ENCODE data around the gene PBOV1.

Gene PBOV1

DNA sequence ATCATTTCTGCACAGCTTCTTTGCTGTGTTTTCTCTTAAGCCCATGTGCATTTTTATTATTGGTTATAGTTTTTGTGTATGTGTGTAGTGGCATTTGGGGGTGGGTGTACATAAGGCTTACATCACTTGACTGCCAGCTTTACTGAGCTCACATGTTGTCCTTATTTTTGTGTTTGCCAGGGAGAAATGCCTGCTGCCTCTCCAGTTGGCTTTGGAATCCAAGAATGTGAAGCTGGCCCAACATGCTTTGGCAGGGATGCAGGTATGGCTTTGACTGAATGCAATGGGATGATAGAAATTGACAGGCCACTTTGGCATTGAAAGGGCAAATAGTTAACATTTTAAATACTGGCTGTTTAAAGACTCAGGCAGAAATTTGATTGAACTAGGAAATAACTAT lies 11.4 kb downstream of the PBOV1 start:
- Histone ChIP-seq H3K4me1 (ENCODE audit: low read depth, poor library complexity, severe bottlenecking) (no peaks in the 10 kb centered on the region), H4K20me1 (ENCODE audit: insufficient read depth) (no peaks in the 10 kb centered on the region), H3K79me2 (ENCODE audit: insufficient read depth, low read depth) (no peaks in the 10 kb centered on the region), H3K4me2 (no peak overlapping the region), H3K27me3 (ENCODE audit: insufficient read depth, low read depth) (no peaks in the 10 kb centered on the region), H3K36me3 (ENCODE audit: insufficient read depth) (no peaks in the 10 kb centered on the region), H3K4me3 (IDR thresholded peaks at IDR 0.05; ENCODE audit: insufficient read depth, low read depth, low read length) (no peak overlapping the region), H3K9ac (no peak overlapping the region), H2AFZ (ENCODE audit: low read depth) (no peak overlapping the region), H3K27ac (no peak overlapping the region)
- TF ChIP-seq, protein P1, sequence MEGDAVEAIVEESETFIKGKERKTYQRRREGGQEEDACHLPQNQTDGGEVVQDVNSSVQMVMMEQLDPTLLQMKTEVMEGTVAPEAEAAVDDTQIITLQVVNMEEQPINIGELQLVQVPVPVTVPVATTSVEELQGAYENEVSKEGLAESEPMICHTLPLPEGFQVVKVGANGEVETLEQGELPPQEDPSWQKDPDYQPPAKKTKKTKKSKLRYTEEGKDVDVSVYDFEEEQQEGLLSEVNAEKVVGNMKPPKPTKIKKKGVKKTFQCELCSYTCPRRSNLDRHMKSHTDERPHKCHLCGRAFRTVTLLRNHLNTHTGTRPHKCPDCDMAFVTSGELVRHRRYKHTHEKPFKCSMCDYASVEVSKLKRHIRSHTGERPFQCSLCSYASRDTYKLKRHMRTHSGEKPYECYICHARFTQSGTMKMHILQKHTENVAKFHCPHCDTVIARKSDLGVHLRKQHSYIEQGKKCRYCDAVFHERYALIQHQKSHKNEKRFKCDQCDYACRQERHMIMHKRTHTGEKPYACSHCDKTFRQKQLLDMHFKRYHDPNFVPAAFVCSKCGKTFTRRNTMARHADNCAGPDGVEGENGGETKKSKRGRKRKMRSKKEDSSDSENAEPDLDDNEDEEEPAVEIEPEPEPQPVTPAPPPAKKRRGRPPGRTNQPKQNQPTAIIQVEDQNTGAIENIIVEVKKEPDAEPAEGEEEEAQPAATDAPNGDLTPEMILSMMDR (conservative IDR thresholded peaks at IDR 0.05; ENCODE audit: low read depth, low read length), result no peak

DNA sequence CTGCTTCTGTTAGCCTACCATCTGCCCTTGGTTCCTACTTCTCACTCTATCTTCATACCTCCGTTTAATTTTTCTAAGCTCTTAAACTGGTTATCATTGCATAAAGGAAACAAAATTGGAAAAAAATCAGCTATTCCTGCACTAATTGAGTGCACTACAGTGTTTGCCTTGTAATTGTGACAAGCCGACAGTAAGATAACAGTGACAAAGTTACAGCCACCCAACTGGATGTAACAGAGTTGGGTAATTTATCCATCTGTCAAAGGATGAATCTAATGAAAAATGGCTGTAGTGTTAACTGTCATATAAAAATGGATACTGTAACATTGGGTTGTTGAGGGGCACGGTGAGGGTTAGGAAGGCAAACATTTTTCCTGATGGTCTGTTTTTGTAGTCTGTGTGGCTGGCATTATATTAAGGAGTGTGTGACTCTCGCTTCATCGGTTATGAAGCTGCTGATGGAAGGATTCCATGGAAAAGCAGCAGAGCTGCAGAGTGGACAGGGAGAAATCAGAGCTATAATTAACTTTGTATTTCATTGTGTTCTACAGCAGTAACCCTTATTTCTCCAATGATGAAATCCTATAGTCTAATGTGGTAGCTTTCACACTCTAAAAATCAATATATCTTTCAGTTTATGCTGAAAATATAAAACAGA lies 12.7 kb downstream of the PBOV1 start:
- H3K79me2 ChIP-seq (ENCODE audit: insufficient read depth, low read depth), result no peaks in the 10 kb centered on the region
- no peaks in the 10 kb centered on the region for H3K4me1 ChIP-seq (ENCODE audit: low read depth, poor library complexity, severe bottlenecking)
- TF ChIP-seq, protein P1 (conservative IDR thresholded peaks at IDR 0.05; ENCODE audit: low read depth, low read length), result no peak
- H3K36me3 ChIP-seq (ENCODE audit: insufficient read depth), result no peaks in the 10 kb centered on the region
- no peak overlapping the region for H3K4me2 ChIP-seq
- H2AFZ ChIP-seq (ENCODE audit: low read depth), result no peak overlapping the region
- H3K27me3 ChIP-seq (ENCODE audit: insufficient read depth, low read depth), result no peaks in the 10 kb centered on the region
- no peak overlapping the region for H3K9ac ChIP-seq
- no peak overlapping the region for H3K4me3 ChIP-seq (IDR thresholded peaks at IDR 0.05; ENCODE audit: insufficient read depth, low read depth, low read length)
- H4K20me1 ChIP-seq (ENCODE audit: insufficient read depth), result no peaks in the 10 kb centered on the region
- no peak overlapping the region for H3K27ac ChIP-seq

DNA sequence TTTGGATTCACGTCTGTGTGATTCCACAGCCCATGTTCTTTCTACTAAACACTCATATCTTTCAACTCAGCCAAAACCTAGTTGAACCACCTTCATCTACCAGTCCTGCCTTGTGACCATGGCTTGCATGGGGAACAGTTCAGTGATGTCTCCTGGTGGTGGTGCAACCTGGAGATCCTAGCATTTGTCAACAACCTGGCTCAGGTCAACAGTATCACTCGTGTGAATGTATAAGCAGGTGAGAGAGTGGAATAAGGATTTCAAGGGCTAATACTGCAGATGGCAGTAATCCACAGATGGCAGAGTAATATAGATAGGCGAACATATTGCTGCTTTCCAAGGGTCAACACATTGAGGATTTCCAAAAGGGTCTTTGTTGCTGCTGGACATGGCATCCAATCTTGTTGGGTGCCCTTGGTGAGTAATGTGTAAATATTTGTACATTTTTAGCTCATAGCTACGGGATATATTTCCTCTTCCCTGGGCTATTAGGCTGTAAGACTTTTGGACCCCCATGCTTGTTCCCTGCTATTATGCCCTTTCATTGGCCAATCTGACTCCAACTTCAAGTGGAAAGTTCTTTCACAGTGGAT lies 13.4 kb downstream of the PBOV1 start:
- H3K36me3 ChIP-seq (ENCODE audit: insufficient read depth), result no peaks in the 10 kb centered on the region
- TF ChIP-seq, protein P1 (conservative IDR thresholded peaks at IDR 0.05; ENCODE audit: low read depth, low read length), result no peak
- no peak overlapping the region for H3K27ac ChIP-seq
- no peak overlapping the region for H3K4me3 ChIP-seq (IDR thresholded peaks at IDR 0.05; ENCODE audit: insufficient read depth, low read depth, low read length)
- no peak overlapping the region for H2AFZ ChIP-seq (ENCODE audit: low read depth)
- H3K27me3 ChIP-seq (ENCODE audit: insufficient read depth, low read depth), result no peaks in the 10 kb centered on the region
- no peaks in the 10 kb centered on the region for H4K20me1 ChIP-seq (ENCODE audit: insufficient read depth)
- no peak overlapping the region for H3K4me2 ChIP-seq
- H3K4me1 ChIP-seq (ENCODE audit: low read depth, poor library complexity, severe bottlenecking), result no peaks in the 10 kb centered on the region
- no peaks in the 10 kb centered on the region for H3K79me2 ChIP-seq (ENCODE audit: insufficient read depth, low read depth)
- no peak overlapping the region for H3K9ac ChIP-seq

DNA sequence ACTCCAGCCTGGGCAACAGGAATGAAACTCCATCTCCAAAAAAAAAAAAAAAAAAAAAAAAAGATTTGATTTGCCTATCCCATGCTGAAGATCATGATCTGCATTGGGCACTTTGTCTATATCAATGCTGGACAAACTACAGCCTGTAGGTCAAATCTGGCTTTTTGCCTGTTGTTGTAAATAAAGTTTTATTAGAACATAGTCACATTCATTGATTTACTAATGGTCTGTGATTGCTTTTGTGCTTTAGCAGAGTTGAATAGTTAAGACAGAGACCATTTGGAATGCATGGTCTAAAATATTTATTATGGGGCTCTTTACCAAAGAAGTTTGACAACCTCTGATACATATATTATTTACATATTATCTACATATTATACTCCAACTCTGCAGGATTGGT lies 14.0 kb downstream of the PBOV1 start:
- H3K79me2 ChIP-seq (ENCODE audit: insufficient read depth, low read depth), result no peaks in the 10 kb centered on the region
- H3K27me3 ChIP-seq (ENCODE audit: insufficient read depth, low read depth), result no peaks in the 10 kb centered on the region
- no peak overlapping the region for H3K27ac ChIP-seq
- H3K4me3 ChIP-seq (IDR thresholded peaks at IDR 0.05; ENCODE audit: insufficient read depth, low read depth, low read length), result no peak overlapping the region
- H4K20me1 ChIP-seq (ENCODE audit: insufficient read depth), result no peaks in the 10 kb centered on the region
- no peak overlapping the region for H3K4me2 ChIP-seq
- H2AFZ ChIP-seq (ENCODE audit: low read depth), result no peak overlapping the region
- H3K9ac ChIP-seq, result no peak overlapping the region
- H3K36me3 ChIP-seq (ENCODE audit: insufficient read depth), result no peaks in the 10 kb centered on the region
- TF ChIP-seq, protein P1 (conservative IDR thresholded peaks at IDR 0.05; ENCODE audit: low read depth, low read length), result no peak
- no peaks in the 10 kb centered on the region for H3K4me1 ChIP-seq (ENCODE audit: low read depth, poor library complexity, severe bottlenecking)

Measured in KMS-11 (cell line).